Left lobe of liver (tissue), 2 donors: ENCODE results near the gene COPB1. TPM values are rescaled to one million over a fixed set of nuclear protein-coding genes. Genes with fewer than 3 reads are reported as not detected.
A peak's percentile ranks its signal among the peaks of the same experiment; 100 is the strongest.
"Not testable (repeated sequence)": the region's sequence is repeated elsewhere in the genome, so short reads cannot be mapped to it uniquely, and the experiment has no call there.

Experiments used
- ATAC-seq: fragments of 200-7000 bp; cut with Tn5 transposase; one replicate; pipeline ENCODE4 v1.9.1; 2020; ENCODE audit warnings: mild to moderate bottlenecking, moderate library complexity
- DNase-seq: peaks from one replicate; pipeline ENCODE4 v3.0.0-alpha.2; 2020; ENCODE audit warnings: low spot score
- total RNA-seq: library from RNA; stranded (reverse); gene quantifications from one replicate; pipeline ENCODE4 v1.2.1, GENCODE V29; 2021
- donor health status: DM: no; HTN: no; CAD: no; lungs with moderate emphysema.
- donor health status: DM: no; HTN: yes; CAD: no.

COPB1 gene
- 40.8 TPM for total RNA-seq

DNA sequence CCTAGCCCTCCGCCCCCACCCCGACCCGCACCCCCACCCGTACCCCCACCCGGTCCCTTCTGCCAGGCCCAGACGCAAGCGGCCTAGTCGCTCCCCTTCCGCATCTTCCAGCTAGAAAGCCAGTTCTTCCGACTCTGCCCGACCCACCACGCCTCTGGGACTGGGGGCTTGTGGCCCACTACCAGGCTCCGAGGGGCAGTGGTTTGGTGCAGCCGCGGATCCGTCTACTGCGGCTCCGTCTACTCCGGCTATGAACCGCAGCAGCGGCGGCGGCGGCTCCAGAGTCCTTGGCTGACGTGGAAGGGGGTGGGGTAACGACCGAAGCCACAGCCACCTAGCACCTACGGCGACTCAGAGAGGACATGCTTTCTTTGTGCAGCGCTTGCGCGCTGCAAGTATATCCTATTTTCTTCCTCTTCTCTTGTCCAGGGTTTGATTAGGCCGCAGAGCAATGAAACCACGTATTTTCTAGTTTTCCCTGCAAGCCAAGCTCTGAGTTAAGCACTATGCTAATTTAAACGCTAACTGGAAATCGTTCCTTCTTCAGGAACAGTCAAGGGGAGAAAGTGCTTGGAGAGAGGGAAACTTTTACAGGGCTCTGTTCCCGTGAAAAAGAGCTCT, at the start of gene COPB1:
Gene COPB1 (minus strand): TSS at position 252 of the 621 bp plus-strand sequence. CDS start 883 bp downstream, outside the sequence.
- peak; percentile 97 for ATAC-seq
- peak; percentile 96 for DNase-seq

DNA sequence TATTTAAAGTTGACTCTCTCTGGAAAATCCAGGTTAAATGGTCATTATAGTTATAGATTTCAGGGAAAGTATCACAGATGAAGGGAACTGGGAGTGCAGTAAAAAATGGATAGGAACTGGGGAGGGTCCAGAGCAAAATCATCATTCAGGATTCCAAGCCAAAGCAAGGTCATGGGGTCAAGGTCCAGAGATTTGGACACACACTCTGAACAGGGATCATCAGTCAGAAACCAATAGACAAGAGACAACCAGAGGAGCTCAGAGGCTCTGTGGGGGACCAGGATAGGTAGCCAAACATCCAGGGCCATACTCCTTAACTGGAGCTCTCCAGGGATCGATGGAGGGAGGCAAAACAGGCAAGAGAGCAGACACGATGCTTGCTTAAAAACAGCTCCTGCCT, 47.8 kb upstream of the COPB1 start:
- DNase-seq (no peak), ATAC-seq (peak; percentile 69)

GRCh38 chr11:14546672-14547071, 47.1 kb upstream of the COPB1 start:
- no peak for DNase-seq
- ATAC-seq, result no peak

GRCh38 chr11:14544611-14545010, 45.0 kb upstream of the COPB1 start:
- ATAC-seq (no peak), DNase-seq (no peak)

- no peak for ATAC-seq
- no peak for DNase-seq
Measured at GRCh38 chr11:14543260-14543659, 43.6 kb upstream of the COPB1 start.

DNA sequence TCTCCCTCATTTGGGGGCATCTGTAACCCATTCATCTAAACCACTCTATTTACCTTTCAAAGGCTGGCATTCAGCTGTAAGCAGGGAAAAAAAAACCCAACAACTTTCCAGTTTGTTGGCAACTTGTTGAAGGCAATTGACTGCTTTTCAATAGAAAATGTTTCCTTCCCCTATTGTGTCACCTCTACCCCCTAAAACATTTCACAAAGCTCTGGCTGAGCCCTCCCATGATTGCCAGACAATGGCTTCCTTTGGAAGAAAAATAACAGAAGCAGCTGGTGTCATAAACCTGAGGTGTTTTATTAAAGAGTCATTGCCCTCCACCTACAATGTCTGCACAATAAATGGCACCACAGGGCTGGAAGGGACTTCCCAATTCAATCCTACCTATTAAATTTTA, 42.7 kb upstream of the COPB1 start:
- no peak for ATAC-seq
- no peak for DNase-seq

DNA sequence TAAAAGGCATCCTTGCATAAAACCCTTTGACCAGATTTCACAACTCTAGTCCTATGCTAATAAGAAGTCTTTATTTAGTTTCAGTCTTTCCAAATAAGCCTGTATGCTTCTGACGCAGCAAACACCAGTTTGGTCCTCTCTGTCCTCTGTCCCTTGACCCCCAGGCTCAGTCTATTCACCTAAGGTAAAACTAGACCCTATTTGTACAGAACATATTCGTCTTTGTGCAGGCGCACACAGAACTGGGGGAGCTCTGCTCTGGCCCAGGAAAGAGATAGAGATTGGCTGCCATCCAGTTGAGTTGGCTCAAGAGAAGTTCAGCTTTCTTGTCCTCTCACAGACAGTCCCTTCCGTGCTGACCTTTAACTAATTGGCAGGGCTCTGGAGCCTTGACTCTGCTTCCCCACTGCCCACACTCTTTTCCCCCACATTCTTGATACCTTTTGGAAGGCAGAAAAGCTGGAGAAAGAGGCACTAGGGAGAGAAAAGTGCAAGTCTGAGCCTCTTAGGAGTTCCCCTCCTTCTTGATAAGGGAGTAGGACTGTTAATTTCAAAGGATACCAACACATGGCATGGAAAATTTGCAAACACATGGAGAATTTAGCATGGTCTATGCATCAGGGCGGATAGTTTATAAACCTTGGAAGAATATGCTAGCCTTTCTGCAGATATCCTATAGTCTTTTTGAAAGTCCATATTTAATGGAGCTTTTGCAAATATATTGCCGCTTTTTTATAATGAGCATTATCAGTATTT, 41.8 kb upstream of the COPB1 start:
- peak; percentile 90 for DNase-seq
- ATAC-seq, result peak; percentile 83

DNA sequence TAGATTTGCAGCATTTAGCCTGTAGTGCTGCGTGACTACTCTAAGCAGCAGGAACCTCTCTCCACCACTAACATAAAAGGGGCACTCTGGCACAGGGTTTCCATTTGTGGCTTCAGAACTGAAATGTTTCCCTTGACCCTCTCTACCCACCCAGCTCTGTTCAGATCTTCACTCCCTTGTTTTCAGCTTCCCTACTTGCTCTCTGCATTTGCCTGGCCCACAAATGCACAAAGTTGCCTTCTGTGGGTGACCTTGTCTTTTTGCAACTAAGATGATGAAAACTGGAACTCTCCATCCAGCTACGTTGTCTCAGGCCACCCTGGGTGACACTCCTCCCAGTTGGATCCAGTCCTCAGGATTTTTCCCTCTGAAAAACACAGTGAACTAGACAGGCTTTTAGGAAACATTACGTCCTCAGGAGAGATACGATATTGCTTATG, 40.4 kb upstream of the COPB1 start:
- ATAC-seq (peak; percentile 73), DNase-seq (peak; percentile 77)

DNA sequence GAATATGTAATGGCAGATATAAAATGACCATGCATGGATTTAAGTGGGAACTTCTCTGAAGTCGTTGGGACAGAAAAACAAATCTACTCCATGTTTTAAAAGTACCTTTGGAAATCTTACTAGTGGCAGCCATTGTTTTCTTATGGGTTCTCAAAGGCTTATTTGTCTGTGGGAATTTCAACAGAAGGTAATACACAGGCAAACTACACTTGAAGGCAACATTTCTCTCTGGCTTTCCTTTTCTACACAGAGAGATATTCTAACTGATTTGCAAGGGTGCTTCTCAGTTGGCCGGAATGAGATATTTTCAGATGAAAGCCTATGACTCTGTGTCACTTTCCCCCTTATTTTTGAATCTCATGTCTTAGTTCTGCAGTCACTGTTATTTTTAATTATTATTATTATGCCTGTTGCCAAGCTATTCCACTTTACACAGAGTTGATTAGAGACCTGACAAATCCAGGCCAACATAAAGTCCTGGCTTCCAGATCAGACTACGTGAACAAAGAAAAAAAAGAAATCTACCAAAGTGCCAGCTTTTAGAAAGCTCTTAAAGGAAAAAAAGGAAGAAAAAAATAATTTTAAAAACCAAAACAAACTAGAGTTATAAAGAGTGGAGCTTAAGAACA, 39.4 kb upstream of the COPB1 start:
- ATAC-seq (no peak), DNase-seq (no peak)

DNA sequence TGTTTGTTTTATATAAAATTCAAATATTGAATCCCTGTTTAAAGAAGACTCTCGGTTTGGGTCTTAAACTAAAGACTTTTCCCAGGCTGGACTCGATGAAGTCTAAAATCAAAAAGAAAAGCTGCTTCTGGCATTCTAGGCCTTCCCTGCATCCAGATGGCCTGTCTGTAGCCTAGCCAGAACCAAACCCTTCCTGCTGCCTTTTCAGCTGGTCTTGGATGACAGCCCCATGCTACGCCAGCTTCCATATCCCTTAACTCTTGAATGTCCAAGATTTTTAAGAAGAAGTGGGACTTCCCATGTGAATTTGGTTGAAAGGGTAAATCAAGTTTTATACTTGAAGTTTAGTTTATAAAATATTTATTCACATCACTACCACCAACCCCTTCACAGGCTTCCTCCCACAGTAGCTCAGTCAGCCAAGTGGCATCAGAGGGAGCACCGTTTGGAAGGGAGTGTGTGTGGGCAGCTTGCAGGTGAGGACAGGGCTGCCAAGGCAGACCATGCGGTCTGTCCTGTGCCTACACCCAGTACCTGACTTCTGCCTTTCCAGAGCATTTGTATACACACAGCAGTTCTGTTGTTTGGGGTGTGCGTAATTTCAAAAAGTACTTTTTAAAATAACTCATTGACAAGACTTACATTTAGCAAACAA, 38.8 kb upstream of the COPB1 start:
- ATAC-seq, result peak; percentile 14
- no peak for DNase-seq

- DNase-seq (no peak), ATAC-seq (peak; percentile 36)
Measured at GRCh38 chr11:14537134-14537599, 37.6 kb upstream of the COPB1 start.

GRCh38 chr11:14535166-14535565, 35.6 kb upstream of the COPB1 start:
- ATAC-seq, DNase-seq: not testable (repeated sequence)

GRCh38 chr11:14529951-14530350, 30.3 kb upstream of the COPB1 start:
- DNase-seq (no peak), ATAC-seq (no peak)

DNA sequence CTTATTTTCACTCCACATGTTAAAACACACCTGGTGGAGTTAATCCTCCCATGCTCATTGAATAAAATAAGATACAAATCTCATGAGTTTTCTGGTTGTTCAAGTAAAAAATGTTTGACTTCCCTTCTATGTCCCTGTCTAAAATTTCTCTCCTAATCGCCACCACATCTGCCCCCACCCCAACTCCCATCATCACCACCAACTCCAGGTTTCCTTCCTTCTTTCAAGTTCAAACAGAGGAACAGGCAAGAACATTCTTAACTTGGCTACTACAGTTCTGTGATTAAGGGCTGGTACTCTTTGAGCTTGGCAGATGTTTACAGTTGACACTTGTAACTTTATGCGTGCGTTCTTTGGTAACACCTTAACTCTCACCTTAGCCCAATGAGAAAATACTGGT, 29.7 kb upstream of the COPB1 start:
- DNase-seq (no peak), ATAC-seq (no peak)

DNA sequence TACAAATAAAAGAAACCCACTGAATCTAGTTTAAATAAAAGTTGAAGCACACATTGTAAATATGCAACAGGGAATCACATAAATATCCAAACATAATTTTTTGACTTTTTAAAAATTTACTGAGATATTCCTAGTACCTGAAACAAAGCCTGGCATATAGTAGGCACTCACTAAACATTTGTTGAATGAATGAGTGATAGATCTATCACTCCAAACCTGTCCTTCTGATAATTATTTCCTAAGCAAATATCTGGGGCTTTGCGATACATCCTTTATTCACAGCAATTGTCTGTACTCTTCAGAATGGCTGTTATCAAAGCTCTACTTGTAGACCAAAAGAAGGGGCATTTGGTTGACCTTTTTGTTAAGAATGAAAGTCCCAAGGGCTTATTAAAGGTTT, 23.2 kb upstream of the COPB1 start:
- no peak for ATAC-seq
- no peak for DNase-seq

DNA sequence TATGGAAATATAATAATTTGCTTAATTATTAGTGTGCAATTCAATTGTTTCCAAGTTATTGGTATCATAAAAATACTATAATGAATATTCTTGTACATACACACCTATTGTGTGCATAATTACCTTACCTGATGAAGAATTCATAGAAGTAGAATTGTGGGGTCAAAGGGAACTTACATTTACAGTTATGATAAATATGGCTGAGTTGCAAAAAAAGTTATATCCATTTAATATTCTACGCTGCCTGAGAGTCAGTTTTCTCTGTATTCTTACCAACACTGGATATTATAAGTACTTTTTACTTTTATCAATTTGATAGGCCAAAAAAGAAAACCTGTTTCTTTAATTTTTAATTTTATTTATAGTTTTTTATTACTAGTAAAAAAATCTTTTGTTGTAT, 22.6 kb upstream of the COPB1 start:
- DNase-seq (no peak), ATAC-seq (no peak)

- DNase-seq, result no peak
- ATAC-seq, result no peak
Measured at GRCh38 chr11:14520747-14521151, 21.1 kb upstream of the COPB1 start.

- DNase-seq (peak; percentile 95), ATAC-seq (peak; percentile 95)
Measured at GRCh38 chr11:14519917-14520746, 20.5 kb upstream of the COPB1 start, which contains the start of gene PSMA1. TSS of gene PSMA1 (minus strand) at chr11:14520386. CDS start at chr11:14520299, 87 bp downstream.

DNA sequence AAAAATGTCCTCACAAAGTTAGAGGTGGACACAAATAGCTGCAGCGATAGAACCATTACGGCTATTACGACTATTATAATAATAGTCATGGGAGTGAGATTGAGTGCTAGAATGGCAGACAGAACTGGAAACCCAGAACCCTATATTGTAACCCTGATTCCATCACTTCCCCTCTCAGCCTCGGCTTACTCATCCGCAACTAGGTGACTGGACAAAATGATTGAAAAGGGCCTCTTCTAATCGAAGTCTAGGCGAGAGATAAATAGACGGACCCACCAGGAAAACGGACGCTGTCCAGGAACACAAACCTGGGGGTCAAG, 19.9 kb upstream of the COPB1 start:
- DNase-seq, result no peak
- ATAC-seq, result no peak

GRCh38 chr11:14518820-14519219, 19.2 kb upstream of the COPB1 start:
- ATAC-seq, result no peak

DNA sequence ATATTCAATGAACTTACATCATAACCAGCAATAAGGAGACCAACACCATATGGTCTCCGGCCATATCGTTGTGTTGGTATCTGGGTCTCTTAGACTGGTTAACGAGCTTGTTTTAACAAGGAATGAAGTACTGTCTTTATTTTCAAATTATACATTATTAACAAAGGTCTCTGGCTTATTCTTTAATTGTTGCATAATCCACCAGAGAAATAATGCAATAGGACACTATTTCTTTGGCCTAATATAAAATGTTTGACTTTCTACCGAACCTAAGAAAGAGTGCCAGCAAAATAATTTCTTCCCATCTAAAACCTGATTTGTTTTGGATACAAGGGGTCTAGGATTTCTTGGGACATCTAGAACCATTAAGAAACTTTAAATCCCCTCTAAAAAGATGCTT, 14.2 kb upstream of the COPB1 start:
- DNase-seq (no peak), ATAC-seq (peak; percentile 32)

More at GRCh38 chr11:14518820-14519219, 19.2 kb upstream of the COPB1 start:
- DNase-seq, result no peak
